HG02798 (cell line): ENCODE results near the gene TRIM17.

Experiments
- ATAC-seq: cut with Tn5 transposase; IDR thresholded peaks from one replicate; pipeline ENCODE4 v1.9.1; 2021; ENCODE audit warnings: mild to moderate bottlenecking; ENCODE audit not compliant: unreplicated experiment, poor library complexity

TRIM17 gene

DNA sequence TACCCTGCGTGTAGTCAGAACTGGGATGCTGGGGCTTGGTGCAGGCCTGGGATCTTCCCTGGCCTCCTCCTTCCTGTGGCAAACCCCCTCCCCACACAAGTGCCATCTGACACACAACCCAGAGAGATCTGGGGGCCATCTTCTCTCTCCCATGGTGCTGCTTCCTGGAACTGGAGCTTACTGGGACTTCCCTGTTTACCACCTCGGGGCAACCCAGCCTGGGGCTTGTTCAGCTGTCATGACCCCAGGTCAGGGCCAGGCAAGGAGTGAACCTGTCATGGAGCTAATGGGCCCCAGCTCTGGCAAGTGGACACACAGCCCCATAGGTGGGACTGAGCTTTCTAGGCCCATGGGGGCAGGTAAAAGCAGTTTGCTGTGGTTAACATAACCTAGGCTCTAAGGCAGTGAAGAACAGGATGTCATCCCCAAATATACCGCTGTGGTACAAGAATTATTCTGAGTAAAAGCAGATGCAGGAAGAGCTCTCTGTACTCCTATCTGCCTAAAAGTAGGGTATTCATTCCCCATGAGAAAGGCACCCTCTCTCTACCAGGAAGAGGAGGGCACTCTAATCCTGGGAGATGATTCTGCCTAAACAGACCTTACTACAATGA, 12.4 kb downstream of the TRIM17 start:
- no peak for ATAC-seq

DNA sequence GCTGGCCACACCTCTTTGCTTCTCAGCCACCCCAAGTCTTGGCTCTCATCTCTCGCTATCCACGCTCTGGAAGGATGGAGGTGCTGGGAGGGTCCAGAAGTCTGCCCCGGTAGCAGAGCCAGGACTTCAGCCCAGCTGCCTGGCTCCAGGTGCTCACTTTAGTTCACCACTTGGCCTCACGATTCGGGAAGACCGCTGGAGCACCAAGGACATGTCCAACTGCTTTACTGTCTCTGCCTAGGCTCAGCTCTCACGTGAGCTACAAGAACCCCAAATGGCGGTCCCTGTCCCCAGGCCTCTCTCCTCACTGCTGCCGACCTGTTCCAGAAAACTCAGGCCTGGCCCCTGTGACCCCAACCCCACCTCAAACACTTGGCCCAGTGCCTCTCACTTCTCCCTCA, 13.4 kb downstream of the TRIM17 start:
- ATAC-seq: no peak

DNA sequence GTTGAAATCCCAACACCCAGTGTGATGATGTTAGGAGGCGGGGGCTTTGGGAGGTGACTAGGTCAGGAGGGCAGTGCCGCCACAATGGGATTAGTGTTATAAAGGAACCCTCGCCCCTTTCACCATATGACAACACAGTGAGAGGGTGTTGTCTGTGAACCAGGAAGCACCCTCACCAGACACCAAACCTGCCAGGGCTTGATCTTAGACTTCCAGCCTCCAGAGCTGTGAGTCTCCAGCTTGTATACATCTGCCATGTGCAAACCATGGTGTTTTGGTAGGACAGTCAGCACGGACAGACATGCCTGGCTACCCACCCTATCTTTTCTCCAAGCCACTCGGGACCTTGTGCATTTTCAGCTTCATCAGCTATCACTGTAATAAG, 14.0 kb downstream of the TRIM17 start:
- no peak for ATAC-seq

DNA sequence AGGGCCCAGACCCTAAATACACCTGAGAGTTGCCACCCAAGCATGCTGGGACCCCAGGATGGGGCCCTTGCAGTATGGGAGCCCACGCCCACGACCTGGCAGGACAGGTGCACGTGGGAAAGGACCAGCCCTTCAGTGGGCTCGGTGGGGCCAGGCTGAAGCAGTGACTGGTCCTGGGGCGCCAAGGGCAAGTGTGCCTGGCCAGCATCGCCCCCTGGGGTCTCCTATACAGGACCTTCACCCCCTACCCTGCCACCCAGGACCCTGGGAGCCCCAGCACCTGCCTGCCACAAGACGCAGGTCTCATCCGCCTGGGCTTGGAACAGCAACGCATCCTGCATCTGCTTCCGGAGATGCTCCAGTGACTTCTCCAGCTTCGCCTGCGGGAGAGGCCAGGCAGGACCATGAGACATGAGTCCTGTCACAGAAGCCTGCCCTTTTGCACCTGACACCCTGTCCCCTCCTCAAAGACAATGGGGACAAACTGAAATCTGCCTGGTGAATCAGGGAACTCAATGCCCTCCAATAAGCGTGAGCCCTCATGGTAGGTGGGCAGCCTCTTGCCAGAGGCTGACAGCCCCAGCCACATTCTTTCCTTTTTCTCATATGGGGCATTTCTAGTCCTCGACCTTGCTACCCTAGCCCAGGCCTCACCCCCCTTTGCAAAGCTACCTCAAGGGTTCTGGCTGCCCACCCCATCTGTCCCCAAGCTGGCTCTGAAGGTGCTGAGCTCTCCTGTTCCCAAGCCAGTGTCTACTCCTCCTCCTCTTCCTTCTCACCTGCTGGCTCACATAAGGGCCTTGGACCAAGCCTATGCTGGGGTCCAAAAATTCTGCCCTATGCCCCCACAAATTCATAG, 14.7 kb downstream of the TRIM17 start:
- ATAC-seq: no peak

DNA sequence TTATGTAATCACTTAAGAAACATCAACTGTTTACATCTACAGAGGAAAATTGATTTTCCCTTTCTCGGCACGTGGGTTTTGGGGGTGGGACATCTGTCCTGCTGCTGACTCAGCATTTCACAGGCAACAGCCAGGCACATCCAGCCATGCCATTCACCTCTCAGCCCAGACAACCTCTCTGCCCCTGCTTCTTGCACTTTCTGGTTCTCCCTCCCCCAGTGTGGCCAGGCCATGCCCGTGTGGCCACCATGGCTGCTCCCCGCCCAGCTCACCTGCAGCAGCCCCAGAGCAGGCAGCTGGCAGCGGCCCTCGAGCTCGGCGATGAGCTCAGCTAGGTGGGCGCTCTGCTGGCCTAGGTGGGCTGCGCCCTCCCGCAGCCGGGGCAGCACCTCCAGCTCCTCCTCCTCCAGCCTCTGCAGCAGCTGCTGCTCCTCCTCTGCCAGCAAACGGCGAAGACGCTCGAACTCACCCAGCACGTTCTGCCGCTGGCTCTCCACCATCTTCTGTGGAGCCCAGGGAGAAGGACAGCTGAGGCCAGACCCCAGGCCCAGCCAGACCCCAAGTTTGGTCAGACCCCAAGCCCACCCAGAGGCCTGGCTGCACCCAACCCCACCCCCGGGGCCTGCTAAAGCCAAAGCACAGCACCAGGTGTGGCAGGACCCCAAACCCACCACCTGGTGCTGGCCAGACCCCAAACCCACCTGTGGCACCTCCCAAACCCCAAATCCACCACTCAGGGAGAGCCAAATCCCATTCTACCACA, 15.8 kb downstream of the TRIM17 start:
- ATAC-seq: no peak

DNA sequence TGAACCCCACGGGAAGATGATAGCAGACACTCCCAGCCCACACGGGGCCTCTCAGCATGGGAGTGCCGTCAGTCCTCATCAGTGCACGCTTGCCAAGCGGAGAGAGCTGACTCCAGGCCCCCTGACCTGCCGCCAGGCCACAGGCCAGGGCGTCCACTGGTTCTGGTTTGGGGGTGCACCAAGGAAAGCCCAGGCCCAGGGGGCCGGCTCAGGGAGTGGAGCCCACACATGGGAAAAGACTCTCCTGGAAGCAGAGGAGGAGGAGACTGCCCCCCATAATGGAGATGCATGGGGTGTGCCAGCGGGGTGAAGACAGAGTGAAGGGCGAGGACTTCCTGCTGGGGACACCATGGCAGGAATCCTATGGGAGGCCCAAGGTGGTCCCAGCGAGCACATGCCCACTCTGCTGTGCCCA, 16.4 kb downstream of the TRIM17 start:
- no peak for ATAC-seq

DNA sequence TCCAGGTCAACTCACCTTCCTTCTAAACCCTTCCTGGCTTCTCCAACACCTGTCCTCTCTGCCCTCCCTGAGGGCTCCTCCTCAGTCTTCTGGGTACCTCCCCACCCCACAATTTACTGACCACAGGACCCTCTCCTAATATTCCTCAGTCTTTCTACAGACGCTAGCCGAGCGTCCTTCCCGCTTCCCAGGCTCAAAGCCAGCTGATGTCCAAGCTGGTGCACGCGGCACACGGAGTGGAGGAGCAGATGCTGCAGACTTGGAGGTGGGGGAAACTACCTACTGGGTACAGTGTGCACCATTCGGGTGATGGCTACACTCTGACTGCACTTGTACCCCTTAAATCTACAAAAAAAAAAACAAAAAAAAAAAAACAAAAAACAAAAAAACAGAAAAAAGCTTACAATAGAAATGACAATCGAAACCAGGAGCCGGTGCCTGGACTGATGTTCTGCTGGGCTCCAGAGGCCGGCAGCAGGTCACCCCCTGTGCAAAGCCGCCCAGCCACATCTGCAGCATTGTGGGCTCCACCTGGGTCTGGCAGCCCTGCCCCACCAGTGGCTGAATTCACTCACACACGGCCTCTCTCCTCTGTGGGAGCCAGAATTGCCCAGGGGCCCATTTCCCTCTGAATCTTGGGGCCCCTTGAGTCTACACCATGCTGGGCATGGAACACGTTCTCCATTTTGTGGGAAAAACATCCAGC, 17.0 kb downstream of the TRIM17 start:
- ATAC-seq: no peak

DNA sequence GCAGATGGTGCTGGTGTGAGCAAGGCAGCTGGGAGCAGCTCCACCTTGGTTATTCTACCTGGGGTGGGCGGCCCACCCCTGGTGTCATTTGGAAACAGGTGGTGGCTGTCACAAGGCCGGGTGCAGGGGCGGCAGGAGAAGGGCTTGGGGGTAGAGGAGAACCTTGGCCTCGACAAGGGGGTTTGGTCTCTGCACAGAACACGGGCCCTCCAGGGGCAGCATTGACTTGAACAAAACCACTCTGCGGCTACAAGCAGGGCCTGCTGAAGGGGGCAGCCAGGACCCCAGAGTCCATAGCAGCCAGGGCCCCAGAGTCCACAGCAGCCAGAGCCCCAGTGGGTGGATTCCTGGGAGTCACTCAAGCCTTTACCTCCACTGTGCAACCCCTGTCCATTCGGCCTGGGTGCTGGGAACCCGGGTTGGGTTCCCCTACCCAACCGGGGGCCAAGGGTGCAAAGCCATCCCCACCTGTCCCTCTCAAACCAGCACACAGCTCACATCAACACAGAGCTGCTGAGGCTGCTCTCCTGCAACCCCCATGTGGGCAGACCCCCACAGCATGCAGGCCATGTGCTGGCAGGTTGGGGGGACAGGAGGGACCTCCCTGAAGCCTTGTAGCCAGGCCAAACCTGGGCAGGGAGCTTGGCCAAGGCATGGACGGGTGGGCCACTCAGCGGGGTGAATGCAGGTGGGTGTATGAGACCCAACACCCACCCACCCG, 17.8 kb downstream of the TRIM17 start:
- no peak for ATAC-seq

DNA sequence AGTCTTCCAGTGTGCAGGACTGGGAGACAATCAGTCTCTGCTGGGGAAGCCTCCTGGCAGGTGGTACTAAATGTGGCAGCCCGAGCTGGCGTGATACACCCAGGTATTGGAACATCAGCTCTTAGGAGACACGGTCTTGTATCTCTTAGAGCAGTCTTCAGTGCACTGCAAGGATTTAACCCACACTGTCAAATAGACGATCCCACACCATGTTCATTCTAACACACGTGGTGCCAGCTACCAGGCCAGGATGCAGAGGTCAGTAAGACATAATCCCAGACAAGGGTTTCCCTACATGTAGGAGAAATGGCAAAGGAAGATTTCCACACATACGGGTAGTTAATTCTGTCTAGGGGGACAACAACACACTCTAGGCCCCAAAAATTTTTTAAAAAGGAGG, 18.7 kb downstream of the TRIM17 start:
- ATAC-seq: no peak

DNA sequence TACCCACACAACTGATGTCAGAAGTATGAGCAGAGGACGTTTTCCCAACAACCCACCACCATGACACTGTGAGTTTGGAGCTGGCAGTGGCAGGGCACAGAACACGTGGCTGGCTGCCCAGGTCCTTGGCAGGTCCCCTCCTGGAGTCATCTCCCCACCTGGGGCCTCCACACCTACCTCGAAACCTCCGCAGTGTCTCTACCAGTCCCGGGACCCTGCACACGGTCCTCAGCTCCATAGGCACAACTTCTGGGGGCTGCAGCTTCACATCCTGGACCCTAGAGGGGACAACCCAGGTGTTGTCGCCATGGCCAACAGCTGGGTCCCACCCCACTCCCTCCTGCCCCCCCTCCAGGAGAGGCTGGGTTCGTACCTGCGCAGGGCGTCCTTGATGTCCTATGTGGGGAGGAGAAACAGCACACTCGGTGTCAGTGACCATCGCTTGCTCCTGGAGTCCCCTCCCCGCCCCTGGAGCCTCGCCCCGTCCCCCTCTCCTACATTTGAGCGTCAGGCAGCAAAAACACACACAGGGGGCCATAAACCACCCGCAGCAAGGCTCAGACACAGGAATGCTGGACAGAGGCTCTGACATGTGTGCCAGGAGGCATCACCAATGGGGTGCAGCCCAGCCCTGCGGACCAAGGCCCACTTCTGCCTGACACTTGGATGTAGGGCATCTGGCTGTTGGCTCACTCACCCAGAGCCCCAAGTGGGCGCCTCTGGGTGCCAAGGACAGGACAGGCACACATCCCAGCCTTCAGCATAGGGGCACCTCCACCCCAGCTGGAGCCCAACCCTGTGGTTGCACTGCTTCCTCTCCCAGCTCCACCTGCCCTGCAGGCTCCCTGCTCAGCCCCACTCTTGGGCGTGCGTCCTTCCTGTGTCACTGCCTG, 19.6 kb downstream of the TRIM17 start:
- ATAC-seq: no peak

DNA sequence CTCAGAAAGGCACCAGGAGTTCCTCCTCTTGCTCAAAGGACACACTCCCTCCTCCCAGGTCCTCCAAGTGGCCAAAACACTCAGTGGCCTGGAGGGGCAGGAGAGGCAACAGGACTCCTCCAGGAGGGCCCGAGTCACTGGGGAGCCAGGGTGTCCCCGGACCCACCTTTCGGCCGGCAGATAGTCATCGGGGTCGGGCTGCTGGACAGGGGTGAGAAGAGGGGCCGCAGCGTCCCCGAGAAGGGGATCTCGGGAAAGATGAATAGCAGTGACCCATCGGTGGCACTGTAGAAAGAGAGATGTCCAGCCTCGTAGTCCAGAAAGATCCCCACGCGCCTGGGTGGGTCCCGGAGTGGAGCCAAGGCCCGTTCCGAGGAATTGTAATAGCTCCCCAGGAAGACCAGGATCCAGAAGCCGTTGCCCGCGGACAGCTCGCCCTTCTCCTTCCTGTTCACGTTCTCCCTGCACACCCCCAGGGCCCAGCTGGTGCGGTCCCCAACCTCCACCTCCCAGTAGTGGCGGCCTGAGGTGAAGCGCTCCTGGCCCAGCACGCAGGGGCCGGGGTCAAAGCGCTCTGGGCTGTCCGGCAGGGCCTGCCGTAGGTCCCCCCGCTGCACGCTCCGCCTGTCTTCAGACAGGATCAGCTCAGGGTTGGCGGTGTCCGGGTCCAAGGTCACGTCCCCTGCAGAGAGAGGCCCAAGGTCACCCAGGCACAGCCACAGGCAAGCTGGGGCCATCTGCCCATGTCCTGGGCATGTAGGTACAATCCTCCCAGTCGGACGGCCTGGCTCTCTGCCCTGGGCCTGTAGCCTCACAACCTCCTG, 21.9 kb downstream of the TRIM17 start:
- no peak for ATAC-seq

DNA sequence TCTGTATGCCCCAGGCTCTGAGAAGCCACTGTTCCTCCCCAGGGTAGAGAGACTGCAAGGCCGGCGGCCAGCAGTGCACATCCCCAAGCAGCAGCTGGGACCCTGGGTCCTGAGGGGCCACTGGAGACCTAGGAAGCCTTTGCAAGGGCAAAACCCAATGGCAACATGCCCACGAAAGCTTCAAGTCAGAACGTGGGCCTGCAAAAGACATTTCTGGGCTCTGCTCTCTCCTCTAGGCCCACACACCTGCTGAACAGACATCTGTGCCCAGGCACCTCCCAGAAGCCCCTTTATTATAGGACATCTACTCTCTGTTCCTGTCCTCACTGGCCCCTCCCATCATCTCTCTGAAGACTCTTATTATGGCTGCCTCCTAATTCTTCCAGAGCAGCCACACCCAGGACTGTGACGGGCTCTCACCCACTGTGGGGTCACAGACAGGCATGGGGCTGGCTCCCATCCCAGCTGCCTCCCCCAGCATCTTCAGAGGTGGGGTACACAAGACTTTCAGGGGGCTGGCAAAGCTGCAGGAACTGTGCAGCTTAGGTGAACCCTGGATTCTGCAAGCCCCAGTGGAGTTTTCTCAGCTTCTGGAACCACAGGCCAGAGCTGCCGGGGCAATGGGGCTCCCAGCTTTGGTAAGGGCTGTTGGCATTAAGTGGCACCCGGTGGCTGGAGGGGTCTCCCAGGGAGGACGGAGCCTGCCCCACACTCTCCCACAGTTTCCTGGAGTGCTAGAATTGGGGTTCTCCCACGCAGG, 22.7 kb downstream of the TRIM17 start:
- ATAC-seq: no peak

DNA sequence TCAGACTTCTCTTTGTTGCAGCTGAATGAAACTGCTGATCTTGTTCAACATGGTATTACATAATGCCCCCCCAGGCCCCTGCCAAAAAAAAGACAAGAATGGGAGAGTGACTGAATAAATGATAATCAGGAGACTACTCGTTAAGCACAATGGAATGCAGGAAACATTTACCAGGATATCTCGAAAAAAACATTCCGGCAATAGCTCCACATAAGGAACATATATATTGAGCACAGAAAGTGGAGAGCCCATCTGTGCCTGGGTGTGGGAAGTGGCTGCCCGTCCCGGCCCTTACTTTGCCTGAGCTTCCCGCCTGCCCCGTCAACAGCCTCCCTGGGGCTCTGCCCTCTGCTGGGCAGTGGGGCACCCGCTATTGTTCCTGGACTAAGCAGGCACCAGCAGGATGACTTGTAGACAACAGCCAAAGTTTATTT, 23.4 kb downstream of the TRIM17 start:
- ATAC-seq: no peak

DNA sequence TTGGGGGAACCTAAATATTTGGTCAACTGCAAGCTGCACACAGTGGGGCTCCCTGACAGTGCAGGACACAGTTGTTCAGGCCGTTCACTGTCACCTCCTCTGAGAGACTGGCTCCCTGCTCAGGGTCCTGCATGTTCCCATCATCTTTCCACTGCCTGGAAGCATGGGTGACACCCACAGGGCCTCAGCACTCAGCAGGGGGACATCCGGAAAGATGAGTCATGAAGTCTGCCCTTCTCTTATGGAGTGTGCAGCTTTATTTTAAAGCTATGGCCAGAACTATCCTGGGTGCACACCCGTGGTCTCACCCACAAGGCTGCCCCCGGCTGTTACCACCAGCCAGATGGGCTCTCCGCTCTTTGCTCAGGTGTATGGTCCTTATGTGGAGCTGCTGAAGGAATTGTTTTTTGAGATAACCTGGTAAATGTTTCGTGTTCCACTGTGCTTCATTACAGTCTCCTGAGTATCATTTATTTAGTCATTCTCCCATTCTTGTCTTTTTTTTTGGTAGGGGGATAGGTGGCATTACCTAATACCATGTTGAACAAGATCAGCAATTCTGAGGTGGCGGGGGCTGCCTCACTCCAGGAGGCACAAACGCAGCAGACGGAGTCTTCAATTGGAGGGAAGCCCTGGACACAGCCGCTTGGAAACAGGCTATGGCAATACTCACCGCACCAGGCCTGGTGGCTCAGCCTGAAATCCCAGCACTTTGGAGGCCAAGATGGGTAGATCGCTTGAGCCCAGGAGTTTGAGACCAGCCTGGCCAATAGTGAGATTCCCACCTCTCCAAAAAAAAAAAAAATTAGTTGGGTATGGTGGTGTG, 24.3 kb downstream of the TRIM17 start:
- ATAC-seq: no peak

DNA sequence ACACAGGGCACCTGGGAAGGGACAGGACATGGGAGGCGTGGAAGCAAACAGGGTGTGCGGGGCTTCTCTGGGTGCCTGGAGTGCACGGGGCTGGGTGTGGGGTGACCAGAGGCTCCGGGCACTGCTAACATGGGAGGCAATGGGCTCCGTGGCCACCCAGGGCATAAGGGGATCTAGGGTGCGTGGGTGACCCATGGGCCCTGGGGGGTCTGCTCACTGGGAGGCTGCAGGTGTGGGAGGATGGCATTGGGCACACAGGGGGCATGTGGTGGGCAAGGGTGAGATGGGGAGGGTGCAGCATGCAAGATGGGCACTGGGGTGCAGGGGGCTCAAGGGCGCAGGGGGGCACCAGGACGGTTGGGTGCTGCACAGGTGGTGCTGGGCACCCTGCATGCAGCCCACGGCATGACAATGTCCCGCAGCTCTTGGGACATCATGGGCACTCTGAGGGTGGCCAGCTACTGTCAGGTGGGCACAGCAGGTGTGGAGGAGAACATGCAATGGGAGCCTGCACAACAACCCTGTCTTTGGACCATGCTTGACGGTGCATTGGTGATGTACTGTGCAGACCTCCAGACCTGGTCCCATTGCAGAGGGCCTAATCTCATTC, 25.1 kb downstream of the TRIM17 start:
- ATAC-seq: no peak

DNA sequence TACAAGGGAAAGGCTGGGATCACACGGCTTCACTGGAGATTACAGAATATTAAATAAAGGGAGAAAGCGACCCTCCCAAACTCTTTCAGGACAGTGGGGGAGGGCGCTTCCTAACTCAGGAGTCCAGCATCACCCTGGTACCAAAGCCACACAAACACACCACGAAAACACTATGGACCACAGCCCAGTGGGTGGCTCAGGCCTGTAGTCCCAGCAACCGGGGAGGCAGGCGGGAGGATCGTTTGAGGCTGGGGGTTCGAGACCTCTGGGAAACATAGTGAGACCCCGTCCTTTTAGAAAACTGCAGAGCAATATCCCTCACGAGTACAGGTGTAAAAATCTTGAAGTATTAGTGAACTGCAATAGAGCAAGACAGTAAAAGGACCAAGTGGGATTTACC, 26.0 kb downstream of the TRIM17 start:
- no peak for ATAC-seq
